ENCODE results near the gene TPH2.

TPH2 gene

GRCh38 chr12:72057330-72057914 is 118.8 kb downstream of the TPH2 start:
- no peak for TF ChIP-seq CTCF (conservative IDR thresholded peaks at IDR 0.05; ENCODE audit: low read depth, low read length)
- H3K4me1 ChIP-seq (ENCODE audit: low read depth, poor library complexity, severe bottlenecking), result no peaks in the 10 kb centered on the region
- H3K4me3 ChIP-seq (IDR thresholded peaks at IDR 0.05; ENCODE audit: insufficient read depth, low read depth, low read length), result no peak overlapping the region
- no peak overlapping the region for H3K27ac ChIP-seq
- no peak overlapping the region for H3K9ac ChIP-seq
- no peaks in the 10 kb centered on the region for H3K27me3 ChIP-seq (ENCODE audit: insufficient read depth, low read depth)
- H4K20me1 ChIP-seq (ENCODE audit: insufficient read depth), result no peaks in the 10 kb centered on the region
- no peak overlapping the region for H2AFZ ChIP-seq (ENCODE audit: low read depth)
- H3K4me2 ChIP-seq, result no peak overlapping the region
- no peaks in the 10 kb centered on the region for H3K36me3 ChIP-seq (ENCODE audit: insufficient read depth)
- no peaks in the 10 kb centered on the region for H3K79me2 ChIP-seq (ENCODE audit: insufficient read depth, low read depth)

- no peak for TF ChIP-seq CTCF (conservative IDR thresholded peaks at IDR 0.05; ENCODE audit: low read depth, low read length)
- Histone ChIP-seq H3K9ac (no peak overlapping the region), H3K4me3 (IDR thresholded peaks at IDR 0.05; ENCODE audit: insufficient read depth, low read depth, low read length) (no peak overlapping the region), H4K20me1 (ENCODE audit: insufficient read depth) (no peaks in the 10 kb centered on the region), H3K4me2 (no peak overlapping the region), H3K79me2 (ENCODE audit: insufficient read depth, low read depth) (no peaks in the 10 kb centered on the region), H3K27ac (no peak overlapping the region), H3K27me3 (ENCODE audit: insufficient read depth, low read depth) (no peaks in the 10 kb centered on the region), H3K36me3 (ENCODE audit: insufficient read depth) (no peaks in the 10 kb centered on the region), H2AFZ (ENCODE audit: low read depth) (no peak overlapping the region), H3K4me1 (ENCODE audit: low read depth, poor library complexity, severe bottlenecking) (no peaks in the 10 kb centered on the region)
Measured at GRCh38 chr12:72063073-72063472, 124.4 kb downstream of the TPH2 start.

GRCh38 chr12:72071030-72071429 is 132.4 kb downstream of the TPH2 start:
- Histone ChIP-seq H2AFZ (ENCODE audit: low read depth) (no peak overlapping the region), H3K79me2 (ENCODE audit: insufficient read depth, low read depth) (no peaks in the 10 kb centered on the region), H3K27me3 (ENCODE audit: insufficient read depth, low read depth) (no peaks in the 10 kb centered on the region), H3K36me3 (ENCODE audit: insufficient read depth) (no peaks in the 10 kb centered on the region), H3K27ac (no peak overlapping the region), H3K4me1 (ENCODE audit: low read depth, poor library complexity, severe bottlenecking) (no peaks in the 10 kb centered on the region), H3K4me2 (no peak overlapping the region), H4K20me1 (ENCODE audit: insufficient read depth) (no peaks in the 10 kb centered on the region), H3K9ac (no peak overlapping the region), H3K4me3 (IDR thresholded peaks at IDR 0.05; ENCODE audit: insufficient read depth, low read depth, low read length) (no peak overlapping the region)
- no peak for TF ChIP-seq CTCF (conservative IDR thresholded peaks at IDR 0.05; ENCODE audit: low read depth, low read length)

- Histone ChIP-seq H3K79me2 (ENCODE audit: insufficient read depth, low read depth) (no peaks in the 10 kb centered on the region), H3K36me3 (ENCODE audit: insufficient read depth) (no peaks in the 10 kb centered on the region), H3K27me3 (ENCODE audit: insufficient read depth, low read depth) (no peaks in the 10 kb centered on the region), H4K20me1 (ENCODE audit: insufficient read depth) (no peaks in the 10 kb centered on the region), H3K4me1 (ENCODE audit: low read depth, poor library complexity, severe bottlenecking) (no peaks in the 10 kb centered on the region), H3K4me3 (IDR thresholded peaks at IDR 0.05; ENCODE audit: insufficient read depth, low read depth, low read length) (no peak overlapping the region), H3K27ac (no peak overlapping the region), H3K4me2 (no peak overlapping the region), H3K9ac (no peak overlapping the region), H2AFZ (ENCODE audit: low read depth) (no peak overlapping the region)
- TF ChIP-seq CTCF (conservative IDR thresholded peaks at IDR 0.05; ENCODE audit: low read depth, low read length), result no peak
Measured at GRCh38 chr12:72072592-72073212, 134.1 kb downstream of the TPH2 start.
